Measurements from ENCODE around the gene HNRNPUL1. TPM values are rescaled to one million over a fixed set of nuclear protein-coding genes. Genes with fewer than 3 reads are reported as not detected.

HNRNPUL1 gene
- total RNA-seq, 1 experiment from 2014 or later: 158 TPM

- peaks cover 49% of the 10 kb centered on the region for H3K4me1 ChIP-seq (ENCODE audit: insufficient read depth, low read length)
- CTCF ChIA-PET: interaction anchor here (1.3 kb wide), 1 partner anchor 42 kb away, joined by 3 read pairs; no protein-coding TSS in a partner anchor
- intact Hi-C loops (cut with micrococcal nuclease): no loop called here
Observed at GRCh38 chr19:41220811-41221210, 43.4 kb upstream of the HNRNPUL1 start.

GRCh38 chr19:41221514-41222205 lies 42.5 kb upstream of the HNRNPUL1 start:
- ATAC-seq (no peak), DNase-seq (no peak)
- Histone ChIP-seq H4K20me1 (ENCODE audit: low read length) (no peaks in the 10 kb centered on the region), H3K36me3 (ENCODE audit: low read depth, low read length) (peaks cover 15% of the 10 kb centered on the region), H2AFZ (ENCODE audit: low read length) (no peak overlapping the region), H3K4me3 (ENCODE audit: low read length) (peak overlapping the region; percentile 88), H3K4me2 (ENCODE audit: low read length) (peak overlapping the region; percentile 99), H3K9me3 (ENCODE audit: low read length) (no peaks in the 10 kb centered on the region), H3K27ac (ENCODE audit: low read length) (peak overlapping the region; percentile 61), H3K79me2 (ENCODE audit: low read length) (peaks cover 71% of the 10 kb centered on the region), H3K4me1 (ENCODE audit: insufficient read depth, low read length) (peaks cover 54% of the 10 kb centered on the region), H3K9ac (ENCODE audit: low read length) (no peak overlapping the region), H3K9me2 (replicated peaks; ENCODE audit: low read length) (no peaks in the 10 kb centered on the region), H3F3A (ENCODE audit: low read length, unreplicated experiment) (peaks cover 3% of the 10 kb centered on the region), H3K27me3 (ENCODE audit: low read length) (no peaks in the 10 kb centered on the region)
- TF ChIP-seq EZH2 (IDR thresholded peaks at IDR 0.05; ENCODE audit: low read length, unreplicated experiment) (no peak), CTCF (conservative IDR thresholded peaks at IDR 0.05; ENCODE audit: low read depth, low read length) (no peak), EZH2phosphoT487 (IDR thresholded peaks at IDR 0.05; ENCODE audit: borderline replicate concordance, low read length) (no peak)
- ChIA-PET CTCF (interaction anchor here (1.3 kb wide), 1 partner anchor 41 kb away, joined by 3 read pairs; no protein-coding TSS in a partner anchor), POLR2A (ENCODE audit: unreplicated experiment) (no interaction called here)
- intact Hi-C loops (cut with micrococcal nuclease): no loop called here
- no TSS peak for BruUV-seq (replicated peaks)

More at GRCh38 chr19:41220811-41221210, 43.4 kb upstream of the HNRNPUL1 start:
- TF ChIP-seq CTCF (conservative IDR thresholded peaks at IDR 0.05; ENCODE audit: low read depth, low read length) (no peak), EZH2phosphoT487 (IDR thresholded peaks at IDR 0.05; ENCODE audit: borderline replicate concordance, low read length) (no peak), EZH2 (IDR thresholded peaks at IDR 0.05; ENCODE audit: low read length, unreplicated experiment) (no peak)
- Histone ChIP-seq H3K79me2 (ENCODE audit: low read length) (peaks cover 68% of the 10 kb centered on the region), H3K4me3 (ENCODE audit: low read length) (peak overlapping the region; percentile 88), H3K9me2 (replicated peaks; ENCODE audit: low read length) (no peaks in the 10 kb centered on the region), H3K9me3 (ENCODE audit: low read length) (no peaks in the 10 kb centered on the region), H3F3A (ENCODE audit: low read length, unreplicated experiment) (peaks cover 3% of the 10 kb centered on the region), H3K27me3 (ENCODE audit: low read length) (no peaks in the 10 kb centered on the region), H3K4me2 (ENCODE audit: low read length) (peak overlapping the region; percentile 99), H3K9ac (ENCODE audit: low read length) (peak overlapping the region; percentile 80), H3K36me3 (ENCODE audit: low read depth, low read length) (peaks cover 15% of the 10 kb centered on the region), H2AFZ (ENCODE audit: low read length) (no peak overlapping the region), H4K20me1 (ENCODE audit: low read length) (no peaks in the 10 kb centered on the region), H3K27ac (ENCODE audit: low read length) (peak overlapping the region; percentile 61)
- ATAC-seq (no peak), DNase-seq (no peak)
- POLR2A ChIA-PET (ENCODE audit: unreplicated experiment): interaction anchor here (0.5 to 0.6 kb wide), 2 partner anchors 44 to 45 kb away, joined by 3 read pairs; no protein-coding TSS in a partner anchor
- no TSS peak for BruUV-seq (replicated peaks)

GRCh38 chr19:41222240-41222639 lies 41.9 kb upstream of the HNRNPUL1 start:
- ChIA-PET POLR2A (ENCODE audit: unreplicated experiment) (no interaction called here), CTCF (no interaction called here)
- H3K79me2 ChIP-seq (ENCODE audit: low read length): peaks cover 77% of the 10 kb centered on the region
- H2AFZ ChIP-seq (ENCODE audit: low read length): no peak overlapping the region
- no peak for DNase-seq
- H3K9me3 ChIP-seq (ENCODE audit: low read length): no peaks in the 10 kb centered on the region
- H3K4me1 ChIP-seq (ENCODE audit: insufficient read depth, low read length): peaks cover 60% of the 10 kb centered on the region
- peaks cover 3% of the 10 kb centered on the region for H3F3A ChIP-seq (ENCODE audit: low read length, unreplicated experiment)
- no peaks in the 10 kb centered on the region for H3K27me3 ChIP-seq (ENCODE audit: low read length)
- H3K36me3 ChIP-seq (ENCODE audit: low read depth, low read length): peaks cover 15% of the 10 kb centered on the region
- H3K9ac ChIP-seq (ENCODE audit: low read length): no peak overlapping the region; the same call in 1 of the 2 replicates
- H3K4me2 ChIP-seq (ENCODE audit: low read length): peak overlapping the region; percentile 99
- H3K9me2 ChIP-seq (replicated peaks; ENCODE audit: low read length): no peaks in the 10 kb centered on the region
- ATAC-seq: no peak
- BruUV-seq (replicated peaks): no TSS peak
- no peaks in the 10 kb centered on the region for H4K20me1 ChIP-seq (ENCODE audit: low read length)
- H3K4me3 ChIP-seq (ENCODE audit: low read length): peak overlapping the region; percentile 88
- intact Hi-C loops (cut with micrococcal nuclease): no loop called here
- peak overlapping the region; percentile 61 for H3K27ac ChIP-seq (ENCODE audit: low read length)
- TF ChIP-seq EZH2phosphoT487 (IDR thresholded peaks at IDR 0.05; ENCODE audit: borderline replicate concordance, low read length) (no peak), CTCF (conservative IDR thresholded peaks at IDR 0.05; ENCODE audit: low read depth, low read length) (no peak), EZH2 (IDR thresholded peaks at IDR 0.05; ENCODE audit: low read length, unreplicated experiment) (no peak)
